ENCODE results near the gene MAGEL2. TPM values are rescaled to one million over a fixed set of nuclear protein-coding genes. Genes with fewer than 3 reads are reported as not detected.
"Not testable (repeated sequence)": the region's sequence is repeated elsewhere in the genome, so short reads cannot be mapped to it uniquely, and the experiment has no call there.

MAGEL2 gene
- total RNA-seq, 8 experiments from 2014 or later = 0.10 to 11.0 (median 5.3) TPM; not detected in 1

- WGBS, 10 experiments = 0 to 100% (median 80%) methylated on average over 1 to 12 of the region's 14 CpGs; no CpG with 5 or more reads in 3 of the 10 experiments
- H3K4me3 ChIP-seq; ATAC-seq (replicated peaks in 6 of 8); H3K4me1 ChIP-seq (replicated peaks in 1 of 2); in situ Hi-C loops (cut with MboI; ENCODE audit: low pct_unique_long_range_greater_than_20kb in 2 of 9, low sequenced_read_pairs in 9 of 9, unreplicated experiment in 9 of 9); H3K27ac ChIP-seq: not testable (repeated sequence)
These were observed 50.4 kb downstream of the MAGEL2 start for GRCh38 chr15:23597278-23597677.

- Histone ChIP-seq H3K27ac (no peak overlapping the region), H3K4me3 (no peak overlapping the region), H3K4me1 (replicated peaks in 1 of 2) (no peaks in the 10 kb centered on the region)
- no peak for ATAC-seq (replicated peaks in 6 of 8)
- whole genome bisulfite sequencing, 10 experiments = 52 to 100% (median 73%) methylated on average over 3 to 5 of the region's 5 CpGs; no CpG with 5 or more reads in 6 of the 10 experiments
- in situ Hi-C loops (cut with MboI; ENCODE audit: low pct_unique_long_range_greater_than_20kb in 2 of 9, low sequenced_read_pairs in 9 of 9, unreplicated experiment in 9 of 9) = no loop called here
These were observed 50.9 kb downstream of the MAGEL2 start for GRCh38 chr15:23596736-23597135.

GRCh38 chr15:23595368-23595767, 52.3 kb downstream of the MAGEL2 start:
- in situ Hi-C loops (cut with MboI; ENCODE audit: low pct_unique_long_range_greater_than_20kb in 2 of 9, low sequenced_read_pairs in 9 of 9, unreplicated experiment in 9 of 9) = no loop called here
- 0 to 6% (median 0%) methylated on average over 1 to 2 of the region's 2 CpGs; no CpG with 5 or more reads in 7 of the 10 experiments for WGBS, 10 experiments
- H3K4me1 ChIP-seq (replicated peaks in 1 of 2) = no peaks in the 10 kb centered on the region
- H3K4me3 ChIP-seq = no peak overlapping the region
- ATAC-seq (replicated peaks in 6 of 8) = no peak
- H3K27ac ChIP-seq = no peak overlapping the region

GRCh38 chr15:23594252-23594770, 53.4 kb downstream of the MAGEL2 start:
- Histone ChIP-seq H3K27ac (no peak overlapping the region), H3K4me1 (replicated peaks in 1 of 2) (no peaks in the 10 kb centered on the region), H3K4me3 (no peak overlapping the region)
- in situ Hi-C loops (cut with MboI; ENCODE audit: low pct_unique_long_range_greater_than_20kb in 2 of 9, low sequenced_read_pairs in 9 of 9, unreplicated experiment in 9 of 9) = no loop called here
- ATAC-seq (replicated peaks in 6 of 8) = no peak
- WGBS, 10 experiments = 9 to 96% (median 60%) methylated on average over 1 to 7 of the region's 7 CpGs; no CpG with 5 or more reads in 1 of the 10 experiments

Other genes with a start within 250 kb of the MAGEL2 start
- gene GOLGA6L2, start 200.6 kb downstream of the MAGEL2 start, total RNA-seq = 1 to 10 TPM in 2 of 8 experiments, under 1 TPM in 4, not detected in 2; 0.05 to 2.0 (median 0.34) TPM
- 10 to 100 TPM in 5 of 8 experiments, 1 to 10 TPM in 2, under 1 TPM in 1; 0.84 to 33.3 (median 19.4) TPM for gene MKRN3, start 82.2 kb downstream of the MAGEL2 start, total RNA-seq
- 100 to 1,000 TPM in 2 of 8 experiments, 10 to 100 TPM in 3, 1 to 10 TPM in 1, under 1 TPM in 1, not detected in 1; 0.31 to 139 (median 68.1) TPM for gene NDN, start 39.4 kb upstream of the MAGEL2 start, total RNA-seq